Astrocyte (in vitro differentiated cells and primary cell): Measurements from ENCODE around the gene RBM19. TPM values are rescaled to one million over a fixed set of nuclear protein-coding genes. Genes with fewer than 3 reads are reported as not detected.

Source experiments
- DNase-seq: peaks from one replicate; pipeline ENCODE4 v3.0.0-alpha.2; 2010; ENCODE audit warnings: low read depth
- FAIRE-seq: peaks from 2 replicates; lab custom pipeline; 2011; peaks lifted over from hg19 to GRCh38; lab: Jason Lieb, UNC
- H2AFZ ChIP-seq: 2 replicates; pipeline ENCODE4 v1.6.0; 2012; ENCODE audit warnings: low read depth, low read length, inconsistent platforms
- H3K27ac ChIP-seq: 2 replicates; pipeline ENCODE4 v1.5.1; 2011; ENCODE audit warnings: low read depth, low read length, inconsistent platforms
- H3K27me3 ChIP-seq: 2 replicates; pipeline ENCODE4 v1.6.0; 2011; ENCODE audit warnings: low read length, inconsistent platforms; ENCODE audit not compliant: insufficient read depth
- H3K36me3 ChIP-seq: 2 replicates; pipeline ENCODE4 v1.5.1; 2011; ENCODE audit warnings: low read length, inconsistent platforms; ENCODE audit not compliant: insufficient read depth
- H3K4me1 ChIP-seq: 2 replicates; pipeline ENCODE4 v1.5.1; 2011; ENCODE audit warnings: low read length, inconsistent platforms; ENCODE audit not compliant: insufficient read depth
- H3K4me2 ChIP-seq: 2 replicates; pipeline ENCODE4 v1.6.0; 2012; ENCODE audit warnings: low read length, inconsistent platforms
- H3K4me3 ChIP-seq: 2 replicates; pipeline ENCODE4 v1.5.1; 2011; ENCODE audit warnings: low read depth, mild to moderate bottlenecking, low read length, inconsistent platforms; ENCODE audit not compliant: insufficient read depth
- H3K79me2 ChIP-seq: 2 replicates; pipeline ENCODE4 v1.6.0; 2012; ENCODE audit warnings: mild to moderate bottlenecking, low read length, inconsistent platforms; ENCODE audit not compliant: insufficient read depth
- H3K9ac ChIP-seq: 2 replicates; pipeline ENCODE4 v1.6.0; 2012; ENCODE audit warnings: mild to moderate bottlenecking, low read length, inconsistent platforms
- H3K9me3 ChIP-seq: 2 replicates; pipeline ENCODE4 v1.5.1; 2012; ENCODE audit warnings: low read depth, mild to moderate bottlenecking, low read length, inconsistent platforms; ENCODE audit not compliant: insufficient read depth
- H4K20me1 ChIP-seq: 2 replicates; pipeline ENCODE4 v1.6.0; 2012; ENCODE audit warnings: low read length, inconsistent platforms; ENCODE audit not compliant: insufficient read depth
- H3K27ac Mint-ChIP-seq: one replicate; pipeline ENCODE4 v1.8.0; 2021; ENCODE audit warnings: mild to moderate bottlenecking, mixed read lengths; ENCODE audit not compliant: unreplicated experiment
- H3K27me3 Mint-ChIP-seq: one replicate; pipeline ENCODE4 v1.8.0; 2021; ENCODE audit warnings: low read depth, mixed read lengths; ENCODE audit not compliant: unreplicated experiment
- H3K36me3 Mint-ChIP-seq: one replicate; pipeline ENCODE4 v1.8.0; 2021; ENCODE audit warnings: low read depth, mixed read lengths; ENCODE audit not compliant: unreplicated experiment
- H3K4me1 Mint-ChIP-seq: one replicate; pipeline ENCODE4 v1.8.0; 2021; ENCODE audit warnings: low read depth, mixed read lengths; ENCODE audit not compliant: unreplicated experiment
- H3K4me3 Mint-ChIP-seq: one replicate; pipeline ENCODE4 v1.8.0; 2021; ENCODE audit warnings: mild to moderate bottlenecking, moderate library complexity, mixed read lengths; ENCODE audit not compliant: unreplicated experiment
- H3K9me3 Mint-ChIP-seq: one replicate; pipeline ENCODE4 v1.8.0; 2021; ENCODE audit warnings: mild to moderate bottlenecking, mixed read lengths; ENCODE audit not compliant: unreplicated experiment
- CTCF ChIP-seq: IDR thresholded peaks from 2 replicates; pipeline ENCODE4 v1.5.1; 2011; ENCODE audit warnings: low read depth, mild to moderate bottlenecking, inconsistent platforms, low read length, moderate library complexity; ENCODE audit not compliant: insufficient read depth
- EZH2 ChIP-seq: IDR thresholded peaks from 2 replicates; pipeline ENCODE4 v1.6.1; 2012; ENCODE audit warnings: mild to moderate bottlenecking, low read length, inconsistent platforms; ENCODE audit not compliant: insufficient read depth
- total RNA-seq: library from RNA; stranded (reverse); gene quantifications from 2 replicates; pipeline ENCODE4 v1.2.1, GENCODE V29; 2021

Gene RBM19
- total RNA-seq, 1 donor from 2014 or later: 32.3 TPM

GRCh38 chr12:113770389-113770865 is 195.7 kb downstream of the RBM19 start:
- H3K4me3 ChIP-seq: no peak overlapping the region
- H3K79me2 ChIP-seq: no peaks in the 10 kb centered on the region
- Mint-ChIP-seq H3K9me3 (no peaks in the 10 kb centered on the region), H3K27ac (no peak overlapping the region), H3K4me3 (no peak overlapping the region), H3K4me1 (peaks cover 9% of the 10 kb centered on the region), H3K36me3 (no peaks in the 10 kb centered on the region), H3K27me3 (peaks cover 11% of the 10 kb centered on the region)
- DNase-seq (no peak), FAIRE-seq (no peak)
- H3K27ac ChIP-seq: no peak overlapping the region
- no peak overlapping the region for H3K9ac ChIP-seq
- H3K36me3 ChIP-seq: no peaks in the 10 kb centered on the region
- no peak for TF ChIP-seq CTCF
- no peak for TF ChIP-seq EZH2
- H2AFZ ChIP-seq: no peak overlapping the region
- H3K9me3 ChIP-seq: no peaks in the 10 kb centered on the region
- no peak overlapping the region for H3K4me2 ChIP-seq
- no peaks in the 10 kb centered on the region for H4K20me1 ChIP-seq
- peaks cover 11% of the 10 kb centered on the region for H3K4me1 ChIP-seq
- H3K27me3 ChIP-seq: peaks cover 4% of the 10 kb centered on the region

GRCh38 chr12:113769305-113769704 is 196.8 kb downstream of the RBM19 start:
- H3K9me3 Mint-ChIP-seq: no peaks in the 10 kb centered on the region

More at GRCh38 chr12:113769305-113769704, 196.8 kb downstream of the RBM19 start:
- Histone ChIP-seq H4K20me1 (no peaks in the 10 kb centered on the region), H3K27me3 (no peaks in the 10 kb centered on the region), H3K4me1 (peaks cover 11% of the 10 kb centered on the region), H3K9ac (no peak overlapping the region), H3K9me3 (no peaks in the 10 kb centered on the region), H2AFZ (no peak overlapping the region), H3K4me3 (no peak overlapping the region), H3K79me2 (no peaks in the 10 kb centered on the region), H3K36me3 (no peaks in the 10 kb centered on the region), H3K27ac (no peak overlapping the region), H3K4me2 (no peak overlapping the region)
- H3K4me3 Mint-ChIP-seq: no peak overlapping the region
- DNase-seq: no peak
- TF ChIP-seq EZH2 (no peak), CTCF (no peak)
- H3K27ac Mint-ChIP-seq: no peak overlapping the region
- H3K27me3 Mint-ChIP-seq: peaks cover 8% of the 10 kb centered on the region
- H3K4me1 Mint-ChIP-seq: peaks cover 9% of the 10 kb centered on the region
- FAIRE-seq: no peak
- no peaks in the 10 kb centered on the region for H3K36me3 Mint-ChIP-seq
